GM18511 (cell line): ENCODE results near the gene EPB41L4A.
"Not testable (repeated sequence)": the region's sequence is repeated elsewhere in the genome, so short reads cannot be mapped to it uniquely, and the experiment has no call there.

Experiments used
- ATAC-seq: cut with Tn5 transposase; IDR thresholded peaks from one replicate; pipeline ENCODE4 v1.9.1; 2021; ENCODE audit warnings: mild to moderate bottlenecking, moderate library complexity; ENCODE audit not compliant: unreplicated experiment

Gene EPB41L4A

DNA sequence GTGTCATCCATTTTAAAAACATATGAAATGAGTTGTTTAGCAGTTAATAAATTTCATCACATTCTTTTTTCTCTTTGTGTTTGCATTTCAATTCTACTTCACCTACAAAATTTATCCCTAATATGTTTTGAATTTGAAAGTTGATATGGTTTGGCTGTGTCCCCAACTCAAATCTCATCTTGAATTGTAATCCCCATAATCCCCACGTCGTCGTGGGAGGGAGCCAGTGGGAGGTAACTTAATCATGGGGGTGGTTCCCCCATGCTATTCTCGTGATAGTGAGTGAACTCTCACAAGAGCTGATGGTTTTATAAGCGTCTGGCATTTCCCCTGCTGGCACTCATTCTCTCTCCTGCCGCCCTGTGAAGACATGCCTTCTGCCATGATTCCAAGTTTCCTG is 200.1 kb downstream of the EPB41L4A start:
- no peak for ATAC-seq

DNA sequence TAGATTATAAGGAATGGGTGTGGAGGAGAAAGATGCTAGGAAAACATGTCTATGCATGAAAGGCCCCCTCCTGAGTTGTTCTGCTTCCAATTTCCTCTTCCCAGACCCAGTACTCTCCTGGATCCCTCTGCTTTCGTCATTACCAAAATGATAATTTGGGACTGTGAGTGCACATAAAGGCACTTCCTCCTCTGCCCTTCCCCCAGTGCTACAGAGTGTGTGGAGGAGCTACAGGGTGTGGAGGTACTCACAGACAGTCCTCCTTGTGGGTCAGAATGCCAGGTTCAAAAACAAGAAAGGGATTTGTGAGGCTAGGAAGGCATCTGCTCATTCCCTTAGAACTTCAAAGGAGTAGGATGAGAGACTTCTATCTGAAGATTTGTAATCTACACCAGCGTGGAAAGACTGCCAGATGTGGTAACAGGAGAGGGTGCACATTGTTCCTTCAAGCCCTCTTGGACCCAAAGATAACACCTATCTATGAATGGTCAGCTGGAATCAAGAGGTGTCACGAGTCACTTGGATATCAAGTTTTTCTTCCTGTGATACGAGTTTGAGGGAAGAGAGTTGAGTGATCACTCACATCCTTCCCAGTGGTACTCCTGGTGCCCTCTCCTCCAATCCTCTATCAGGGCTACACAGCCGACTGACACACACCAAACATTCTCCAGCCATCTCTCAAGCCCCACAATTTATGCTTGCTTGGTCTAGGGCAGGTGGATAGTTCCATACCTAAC is 201.1 kb downstream of the EPB41L4A start:
- ATAC-seq: no peak

DNA sequence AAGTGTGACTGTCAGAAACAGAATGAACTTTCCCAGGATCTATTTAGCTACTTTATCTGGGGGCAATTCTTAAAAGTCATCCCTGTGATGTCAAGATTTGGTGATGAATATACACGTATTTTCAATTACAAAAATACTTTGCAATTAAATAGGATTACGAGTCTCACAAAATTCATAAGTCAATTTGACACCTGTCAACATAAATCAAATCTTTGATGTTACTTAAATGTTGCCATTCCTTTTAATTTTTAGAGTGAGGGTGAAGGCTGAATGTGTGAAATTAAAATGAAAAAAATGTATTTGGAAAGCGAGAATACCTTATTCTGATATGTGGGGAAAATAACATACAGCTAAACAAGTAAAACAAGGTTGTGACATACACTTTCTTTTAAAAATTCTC is 202.9 kb downstream of the EPB41L4A start:
- no peak for ATAC-seq

DNA sequence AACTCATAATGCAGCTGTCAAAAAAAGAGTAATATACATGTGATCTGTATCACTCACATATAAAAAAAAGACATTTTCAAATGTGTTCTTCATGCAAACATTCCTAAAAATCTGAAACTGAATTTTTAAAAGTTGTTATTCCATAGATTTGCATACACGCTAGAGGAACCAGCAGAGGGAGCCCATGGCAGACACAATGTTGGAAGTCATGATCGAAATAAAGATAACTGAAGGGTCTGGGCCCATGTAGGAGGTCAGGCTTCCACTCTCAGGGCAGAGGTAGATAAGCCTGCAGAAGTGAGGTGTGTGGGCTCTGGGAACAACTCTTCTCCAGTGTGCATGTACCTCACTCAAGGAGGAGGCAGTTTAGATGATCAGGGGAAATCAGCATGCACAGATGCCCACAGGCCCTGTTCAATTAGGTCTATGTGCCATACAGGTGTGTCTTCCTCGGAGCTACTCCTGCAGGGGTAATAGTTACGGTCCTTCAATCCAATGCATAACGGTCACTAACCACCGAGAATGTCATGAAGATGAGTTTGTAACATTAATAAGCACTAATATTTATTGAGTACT is 208.6 kb downstream of the EPB41L4A start:
- no peak for ATAC-seq

DNA sequence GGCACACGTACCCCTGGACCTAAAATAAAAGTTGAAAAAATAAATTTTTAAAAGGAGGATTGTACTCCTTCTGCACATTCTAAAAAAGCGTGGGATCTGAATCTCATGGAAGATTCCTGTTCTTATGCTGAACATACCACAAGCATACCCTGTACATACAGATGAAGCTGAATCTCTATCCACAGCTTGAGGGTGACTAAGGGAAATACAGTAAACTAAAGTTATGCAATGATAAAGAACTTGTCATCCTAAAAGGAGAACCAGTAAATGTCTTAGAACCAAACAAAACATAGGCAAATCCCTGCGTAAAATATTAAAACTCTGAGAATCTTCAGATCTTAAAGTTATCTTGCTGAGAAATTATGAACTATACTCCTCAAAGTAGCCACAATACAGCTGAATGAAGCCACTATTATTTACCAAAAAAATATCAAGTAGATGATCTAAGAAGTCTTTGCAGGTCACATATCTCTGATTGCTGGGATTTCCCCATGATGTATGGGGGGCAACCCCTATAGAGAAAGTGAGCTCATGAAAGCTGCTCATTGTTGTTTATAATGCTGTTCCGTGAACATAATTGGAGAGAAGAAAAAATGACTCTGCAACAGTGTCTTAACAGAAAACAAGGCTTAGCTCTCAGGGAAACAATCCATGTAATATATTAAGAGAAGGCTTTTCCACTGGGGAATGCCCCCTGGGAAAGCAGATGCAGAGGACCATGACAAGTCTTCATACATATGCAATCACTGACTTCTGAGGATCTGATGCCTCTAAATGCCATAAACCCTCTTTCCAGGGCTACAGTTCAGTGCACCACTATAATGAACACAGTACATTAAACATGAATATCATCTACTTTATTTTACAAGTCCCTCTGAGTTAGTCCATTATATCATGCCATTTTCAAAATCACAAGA is 210.1 kb downstream of the EPB41L4A start:
- ATAC-seq: no peak

DNA sequence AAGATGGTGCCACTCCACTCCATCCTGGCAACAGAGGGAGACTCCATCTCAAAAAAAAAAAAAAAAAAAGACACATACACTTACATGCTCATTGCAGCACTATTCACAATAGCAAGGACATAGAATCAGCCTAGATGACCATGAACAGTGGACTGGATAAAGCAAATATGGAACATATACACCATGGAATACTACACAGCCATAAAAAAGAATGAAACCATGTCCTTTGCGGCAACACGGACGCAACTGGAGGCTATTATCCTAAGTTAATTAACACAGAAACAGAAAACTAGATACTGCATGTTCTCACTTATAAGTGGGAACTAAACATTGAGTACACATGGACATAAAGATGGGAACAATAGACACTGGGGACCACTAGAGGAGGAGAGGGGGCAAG is 210.9 kb downstream of the EPB41L4A start:
- ATAC-seq: not testable (repeated sequence)

DNA sequence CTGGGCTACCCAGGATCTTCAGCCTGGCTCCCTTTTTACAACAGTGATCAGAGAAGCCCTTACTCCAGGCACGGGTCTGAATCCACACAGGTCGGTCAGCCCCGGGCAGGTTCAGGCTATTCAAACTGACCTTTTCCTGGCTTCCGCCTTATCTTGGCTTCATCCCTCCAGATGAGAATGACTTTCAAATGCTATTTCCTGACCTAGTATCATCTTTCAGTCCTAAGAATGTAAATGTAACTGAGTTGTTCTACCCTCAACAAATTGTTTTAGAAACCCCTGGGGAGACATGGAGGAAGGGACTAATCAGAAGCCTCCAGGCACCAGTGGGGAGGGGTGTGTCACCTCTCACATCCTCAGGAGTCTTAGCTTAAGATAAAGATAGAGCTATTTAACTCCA is 213.2 kb downstream of the EPB41L4A start:
- ATAC-seq: no peak

DNA sequence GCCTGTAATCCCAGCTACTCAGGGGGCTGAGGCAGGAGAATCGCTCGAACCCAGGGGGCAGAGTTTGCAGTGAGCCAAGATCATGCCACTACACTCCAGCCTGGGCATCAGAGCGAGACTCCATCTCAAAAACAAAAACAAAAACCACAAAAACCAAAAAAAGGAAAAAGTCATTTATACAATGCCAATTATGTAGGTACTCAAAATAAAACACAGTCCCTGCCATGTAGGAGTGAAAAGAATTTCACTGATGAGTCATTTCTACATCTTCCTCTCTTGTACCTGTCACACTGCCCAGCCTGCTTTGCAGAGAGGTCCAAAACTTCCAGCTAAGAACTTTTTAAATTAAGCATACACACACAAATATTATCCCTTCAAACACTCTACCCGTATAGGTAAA is 215.8 kb downstream of the EPB41L4A start:
- ATAC-seq: peak; percentile 80

DNA sequence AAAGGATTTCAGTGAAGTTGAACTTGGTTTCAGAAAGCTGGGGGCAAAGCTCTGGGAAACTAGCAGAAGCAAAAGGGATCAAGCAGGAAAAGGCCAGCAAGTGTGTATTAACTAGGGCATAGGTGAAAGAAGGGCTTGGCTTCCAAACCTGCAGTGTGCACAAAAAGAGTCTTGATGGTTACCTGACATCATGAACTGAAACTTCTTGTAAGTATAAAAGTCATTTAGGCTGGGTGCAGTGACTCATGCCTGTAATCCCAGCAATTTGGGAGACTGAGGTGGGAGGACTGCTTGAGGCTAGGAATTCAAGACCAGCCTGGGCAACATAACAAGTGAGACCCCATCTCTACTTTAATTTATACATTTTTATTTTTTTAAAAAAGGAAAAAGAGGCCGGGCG is 216.4 kb downstream of the EPB41L4A start:
- no peak for ATAC-seq

DNA sequence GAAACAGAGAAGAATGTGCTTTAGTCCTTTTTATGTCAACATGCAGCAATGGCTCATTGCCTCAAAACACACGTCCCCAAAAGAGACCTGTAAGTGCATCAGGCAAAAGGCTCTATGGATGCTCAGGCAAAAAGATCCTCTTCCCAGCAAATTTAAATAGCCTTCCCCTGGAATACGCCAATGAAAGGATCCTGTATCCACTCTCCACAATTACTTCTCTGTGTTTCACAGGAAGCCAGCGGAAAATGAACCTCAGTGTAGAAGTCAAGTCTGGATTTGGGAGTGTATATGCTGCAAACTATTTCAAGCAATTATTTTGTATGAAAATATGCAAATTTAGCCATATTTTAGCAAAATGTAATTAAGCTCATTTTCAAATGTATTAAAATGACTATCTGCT is 217.9 kb downstream of the EPB41L4A start:
- no peak for ATAC-seq

DNA sequence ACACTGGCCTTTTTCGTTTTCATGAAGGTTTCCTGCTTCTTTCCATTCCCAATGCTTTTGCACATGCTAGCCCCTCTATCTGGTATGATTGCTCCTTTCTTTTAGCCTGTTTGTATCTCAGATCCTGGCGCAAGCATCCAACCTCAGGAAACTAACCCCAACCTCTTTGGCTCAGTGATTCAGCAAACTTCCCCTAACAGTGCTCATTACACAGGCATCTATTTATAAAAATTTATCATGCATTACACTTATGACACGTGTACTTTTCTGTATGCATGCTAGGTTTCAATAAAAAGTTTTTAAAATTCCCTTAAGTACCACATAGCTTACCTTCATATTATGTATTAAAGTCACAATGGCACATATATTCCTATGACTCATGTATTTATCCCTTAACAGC is 218.9 kb downstream of the EPB41L4A start:
- ATAC-seq: no peak

DNA sequence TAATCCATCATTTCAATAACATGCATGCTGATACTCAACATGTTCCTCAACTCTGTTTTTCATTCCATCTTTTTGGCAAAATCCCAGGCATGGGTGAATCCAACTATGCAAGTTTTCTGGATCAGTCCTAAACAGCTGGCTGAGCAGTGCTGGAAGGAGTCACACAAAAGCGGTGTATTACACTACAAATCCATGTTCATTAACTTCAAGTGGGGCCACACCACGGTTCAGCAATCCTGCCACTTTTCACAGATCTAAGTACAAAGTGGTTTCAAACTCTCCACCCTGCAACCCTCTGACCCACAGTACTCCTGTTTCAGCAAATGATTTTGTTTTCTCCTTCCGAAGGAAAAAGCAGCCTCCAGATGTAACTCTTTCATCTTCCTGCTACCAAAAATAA is 222.5 kb downstream of the EPB41L4A start:
- ATAC-seq: no peak

DNA sequence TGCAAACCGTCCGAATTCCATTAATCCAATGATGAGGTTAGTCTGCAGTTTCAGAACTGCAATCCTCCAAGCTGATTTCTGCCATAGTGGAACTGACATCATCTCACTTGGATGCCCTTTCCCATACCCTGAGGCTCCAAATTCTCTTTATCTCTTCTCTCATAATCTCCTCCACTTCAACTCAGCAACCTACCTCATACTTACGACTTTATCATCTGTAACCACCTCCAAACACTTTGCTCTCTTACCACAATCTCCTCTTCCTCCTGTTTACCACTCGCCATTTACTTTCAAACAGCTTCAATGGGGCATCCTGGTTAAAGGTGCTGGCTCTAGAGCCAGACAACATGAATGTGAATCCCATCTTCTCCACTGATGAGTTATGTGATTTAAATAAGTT is 223.2 kb downstream of the EPB41L4A start:
- ATAC-seq: no peak

DNA sequence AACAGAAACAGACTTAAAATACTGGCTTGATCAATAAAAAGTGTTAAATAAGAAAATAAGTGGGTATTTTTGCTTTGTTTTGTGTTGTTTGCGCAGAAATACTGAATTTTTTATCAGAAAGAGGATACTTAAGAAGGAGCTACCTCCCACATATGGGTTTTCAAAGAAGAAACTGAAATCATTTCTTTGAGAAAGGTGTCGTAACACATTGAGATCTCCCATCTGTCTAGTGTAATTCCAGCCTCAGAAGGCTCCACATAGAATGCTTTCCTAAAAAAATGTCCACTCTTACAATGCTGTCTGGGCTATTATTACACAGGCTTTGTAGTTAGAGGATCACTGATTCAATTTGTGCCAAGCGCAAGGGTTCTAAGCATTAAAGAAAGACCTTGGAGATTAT is 226.2 kb downstream of the EPB41L4A start:
- ATAC-seq: no peak

DNA sequence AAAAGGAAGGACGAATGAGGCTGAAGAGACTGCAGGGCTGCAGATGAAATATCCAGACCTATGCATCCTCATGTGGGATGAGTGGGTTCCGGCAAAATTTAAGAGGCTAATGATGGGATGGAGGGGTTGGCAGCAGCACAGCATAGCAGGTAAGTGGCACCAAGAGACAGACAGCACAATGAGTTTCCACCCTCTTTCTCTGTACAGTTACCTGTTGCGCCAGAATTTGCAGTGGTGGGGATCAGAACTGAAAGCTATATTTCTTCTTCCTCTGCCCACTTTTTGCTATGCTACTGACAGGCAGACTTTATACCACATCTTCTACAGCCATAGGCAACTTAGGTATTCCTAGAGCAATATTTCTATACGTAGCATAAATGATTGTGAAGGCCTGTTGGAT is 227.0 kb downstream of the EPB41L4A start:
- no peak for ATAC-seq

DNA sequence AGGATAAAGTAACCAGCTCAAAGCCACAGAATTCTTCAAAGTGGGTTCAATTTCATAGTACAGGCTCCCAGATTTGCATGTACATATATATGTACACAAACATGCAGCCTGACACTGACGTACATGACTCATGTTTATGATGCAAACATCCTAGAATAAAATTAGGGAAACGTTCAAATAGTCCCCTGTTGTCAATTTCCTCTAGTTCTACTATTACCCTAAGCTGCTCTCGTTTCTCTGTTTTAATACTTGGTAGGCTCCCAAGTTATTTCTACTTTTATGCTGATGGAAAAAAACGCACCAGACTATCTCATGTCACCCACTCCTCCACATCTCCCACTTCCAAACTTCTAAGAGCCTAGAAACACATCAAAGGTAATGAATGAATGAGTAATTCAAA is 229.7 kb downstream of the EPB41L4A start:
- no peak for ATAC-seq

DNA sequence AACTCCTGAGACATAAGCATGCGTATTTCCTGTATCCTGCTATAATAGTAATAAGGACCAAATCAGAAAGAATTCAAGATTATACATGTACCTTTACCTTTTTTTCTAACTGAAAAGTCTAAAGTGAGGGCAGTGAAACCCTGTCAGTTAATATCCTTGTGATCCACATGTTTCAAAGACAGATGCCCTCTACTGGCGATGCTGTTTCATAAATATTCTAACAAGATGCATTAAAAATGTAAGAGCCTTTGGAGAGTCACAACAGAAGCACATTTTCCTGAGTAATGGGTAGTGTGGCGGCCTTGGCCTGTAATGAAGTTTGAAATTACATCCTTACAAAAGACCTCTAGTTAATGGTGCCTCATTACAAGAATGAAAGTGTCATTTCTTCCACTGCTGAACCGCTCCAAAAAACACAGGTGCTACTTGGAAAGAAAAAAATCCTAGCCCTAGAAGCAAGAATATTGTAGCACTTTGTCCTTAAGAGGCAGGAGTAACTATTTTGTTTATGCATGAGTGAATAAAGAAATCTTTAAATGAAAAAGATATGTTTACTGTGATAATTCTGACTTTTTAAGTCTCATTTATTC is 232.6 kb downstream of the EPB41L4A start:
- ATAC-seq: no peak

DNA sequence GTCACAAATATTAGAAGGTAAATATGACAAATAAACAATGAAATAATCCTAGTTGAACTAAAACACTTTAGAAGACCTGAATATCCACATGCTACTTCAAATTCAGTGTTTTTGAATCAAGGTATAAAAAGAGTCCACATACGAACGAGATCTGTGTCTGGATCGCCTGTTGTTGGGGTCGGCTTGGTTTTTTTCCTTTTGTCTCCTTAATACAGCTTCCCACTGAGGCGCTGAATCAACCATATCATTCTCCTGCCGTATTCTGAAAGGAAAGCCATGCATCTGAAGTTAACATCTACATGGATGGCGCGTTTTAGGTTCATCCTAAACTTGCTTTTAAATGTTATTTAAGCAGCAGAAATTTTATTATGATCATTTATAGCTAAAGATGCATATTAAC is 235.2 kb downstream of the EPB41L4A start:
- no peak for ATAC-seq

DNA sequence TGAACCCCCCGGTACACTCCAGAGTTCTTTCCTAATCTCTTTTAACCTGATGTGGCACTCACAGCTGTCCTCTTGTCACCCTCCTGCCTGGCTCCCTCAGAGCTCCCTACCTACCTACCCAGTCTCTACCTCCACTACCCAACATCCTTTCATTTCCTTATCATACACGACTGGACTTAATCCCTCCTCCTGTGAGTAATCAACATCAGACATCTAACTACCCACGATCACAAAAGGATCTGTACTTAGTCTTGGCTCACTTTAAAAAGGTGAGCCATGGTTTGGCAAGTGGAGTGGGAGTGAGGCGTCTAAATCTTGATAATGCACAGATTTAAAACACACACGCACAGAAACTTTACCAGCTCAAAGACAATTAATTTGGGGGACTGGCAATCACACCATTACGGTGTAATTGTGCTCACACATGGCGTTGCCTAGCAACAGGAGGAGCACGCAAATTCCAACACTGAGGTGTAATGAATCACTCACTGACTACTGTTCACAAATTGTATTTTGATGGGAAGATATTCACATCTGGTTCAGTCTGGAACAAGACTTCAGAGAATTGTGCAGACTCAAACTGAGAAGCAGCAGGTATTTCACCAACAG is 235.9 kb downstream of the EPB41L4A start:
- ATAC-seq: no peak

DNA sequence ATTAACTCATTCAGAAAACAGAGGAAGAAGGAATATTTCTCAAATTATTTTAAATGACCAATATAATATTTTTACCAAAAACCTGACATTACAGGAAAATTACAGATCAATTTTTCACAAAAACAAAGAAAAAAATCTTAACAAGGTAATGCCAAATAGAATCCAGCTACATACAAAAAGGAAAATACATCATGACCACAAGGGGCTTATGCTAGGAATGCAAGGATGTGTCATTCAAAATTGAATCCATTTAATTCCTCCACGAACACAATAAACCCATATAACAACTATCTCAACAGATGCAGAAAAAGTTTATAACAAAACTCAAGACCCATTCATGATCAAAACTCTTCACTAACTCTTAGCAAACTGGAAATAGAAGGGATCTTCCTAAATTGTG is 239.8 kb downstream of the EPB41L4A start:
- no peak for ATAC-seq

DNA sequence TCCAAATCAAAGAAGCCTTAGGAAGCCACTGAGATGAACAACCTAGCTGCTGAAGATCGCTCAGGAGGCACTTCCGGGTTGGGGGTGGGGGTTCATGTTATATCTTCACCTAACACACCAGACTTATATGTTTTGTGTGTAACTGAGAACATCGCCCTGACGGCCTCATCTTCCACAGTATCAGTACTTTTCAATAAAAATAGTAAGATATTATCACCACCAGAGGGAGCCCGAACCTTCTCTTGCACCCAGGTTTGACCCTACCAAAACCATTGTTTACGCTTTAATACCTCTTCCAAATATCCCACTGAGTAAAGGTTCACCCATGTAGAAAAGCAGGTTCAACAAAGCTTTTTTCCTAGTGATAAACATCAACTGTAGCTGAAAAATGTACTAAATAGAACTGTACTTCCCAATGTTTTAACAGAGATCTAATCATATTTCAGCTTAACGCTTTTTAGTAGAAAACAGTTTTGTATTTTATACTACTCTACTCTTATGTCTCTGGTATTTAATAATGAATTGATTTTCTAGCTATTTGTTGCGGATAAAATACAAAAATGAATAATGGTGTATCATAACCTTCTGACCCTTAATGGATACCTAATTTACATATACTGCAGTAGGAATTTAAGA is 244.0 kb downstream of the EPB41L4A start:
- peak; percentile 92 for ATAC-seq
